GM18870 (cell line): ENCODE results near the gene SLC2A14.

ENCODE experiments used
- ATAC-seq: cut with Tn5 transposase; IDR thresholded peaks from one replicate; pipeline ENCODE4 v1.9.1; 2021; ENCODE audit warnings: moderate library complexity; ENCODE audit not compliant: unreplicated experiment

Gene SLC2A14

DNA sequence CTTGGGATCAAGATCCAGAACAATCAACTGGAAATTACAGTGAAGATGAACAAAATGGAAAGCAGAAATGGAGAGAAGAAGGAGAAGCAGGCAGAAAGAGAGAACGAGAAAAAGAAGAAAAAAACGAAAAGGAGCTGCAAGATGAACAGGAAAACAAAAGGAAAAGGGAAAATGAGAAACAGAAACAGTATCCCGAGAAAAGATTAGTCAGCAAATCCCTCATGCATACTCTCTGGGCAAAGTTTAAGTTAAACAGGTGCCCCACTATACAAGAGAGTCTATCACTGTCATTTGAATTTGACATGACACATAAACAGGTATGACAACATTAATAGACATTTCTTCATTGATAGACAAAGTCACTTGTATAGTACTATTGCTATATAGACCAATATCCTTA, 102.7 kb downstream of the SLC2A14 start:
- ATAC-seq: no peak
